Measurements from ENCODE around the gene MAZ. TPM values are rescaled to one million over a fixed set of nuclear protein-coding genes. Genes with fewer than 3 reads are reported as not detected.

MAZ gene
- total and polyA plus RNA-seq, 2 of the 13 experiments (the other 11 are each of a cell fraction or from before 2014, with no cell fraction given) = 203 to 277 TPM

DNA sequence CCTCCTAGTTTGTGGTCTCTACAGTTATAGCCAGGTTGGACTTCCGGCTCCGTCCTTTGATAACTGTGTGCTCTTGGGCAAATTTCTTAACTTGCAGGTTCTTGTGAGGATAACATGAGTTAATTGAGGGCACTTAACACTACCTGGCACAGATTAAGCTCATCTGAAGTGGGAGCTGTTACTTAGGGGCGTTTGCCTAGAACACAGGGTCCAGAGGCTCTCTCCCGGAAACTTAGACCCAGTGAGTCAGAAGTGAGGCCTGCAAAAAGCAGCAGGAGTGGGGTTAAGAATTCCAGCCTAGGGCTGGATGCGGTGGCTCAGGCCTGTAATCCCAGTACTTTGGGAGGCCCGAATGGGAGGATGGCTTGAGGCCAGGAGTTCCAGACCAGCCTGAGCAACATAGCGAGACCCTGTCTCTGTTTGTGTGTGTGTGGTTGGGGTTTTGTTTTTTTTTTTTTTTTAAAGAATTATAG is 15.3 kb downstream of the MAZ start (continued):
- TF ChIP-seq NONO (IDR thresholded peaks at IDR 0.05) (no peak), NONO (CRISPR knock-in tag; conservative IDR thresholded peaks at IDR 0.05) (peak; percentile 9; the same call in 1 of the 2 replicates), PTBP1 (IDR thresholded peaks at IDR 0.05; ENCODE audit: low read depth, low read length, poor library complexity, severe bottlenecking) (no peak), SSRP1 (CRISPR knock-in tag; IDR thresholded peaks at IDR 0.05) (peak; percentile 93), ZNF605 (CRISPR knock-in tag; IDR thresholded peaks at IDR 0.05) (peak; percentile 56), KAT8 (CRISPR knock-in tag; IDR thresholded peaks at IDR 0.05) (no peak), KDM6A (CRISPR knock-in tag; IDR thresholded peaks at IDR 0.05; ENCODE audit: low read depth) (no peak), ZNF768 (CRISPR knock-in tag; IDR thresholded peaks at IDR 0.05) (0 out of 2 replicates have a peak, but pooled peaks have one; percentile 31), TEAD3 (CRISPR knock-in tag; optimal IDR thresholded peaks at IDR 0.05; ENCODE audit: borderline replicate concordance) (peak; percentile 67), ZNF577 (CRISPR knock-in tag; IDR thresholded peaks at IDR 0.05; ENCODE audit: borderline replicate concordance, low read depth) (no peak), FOSL2 (CRISPR knock-in tag; IDR thresholded peaks at IDR 0.05) (peak; percentile 65), ZEB1 (IDR thresholded peaks at IDR 0.05; ENCODE audit: insufficient replicate concordance, low read depth) (peak; percentile 12), ZNF713 (CRISPR knock-in tag; IDR thresholded peaks at IDR 0.05) (no peak), ZFY (CRISPR knock-in tag; IDR thresholded peaks at IDR 0.05) (peak; percentile 44; the same call in 1 of the 2 replicates), SMYD3 (CRISPR knock-in tag; IDR thresholded peaks at IDR 0.05) (0 out of 2 replicates have a peak, but pooled peaks have one; percentile 43), ASH2L (IDR thresholded peaks at IDR 0.05; ENCODE audit: insufficient read length, low read depth, low read length) (peak; percentile 21), MTF1 (CRISPR knock-in tag; IDR thresholded peaks at IDR 0.05) (no peak), ZNF335 (CRISPR knock-in tag; IDR thresholded peaks at IDR 0.05) (no peak), TGIF2 (CRISPR knock-in tag; IDR thresholded peaks at IDR 0.05) (0 out of 2 replicates have a peak, but pooled peaks have one; percentile 26), ELF3 (CRISPR knock-in tag; IDR thresholded peaks at IDR 0.05) (peak; percentile 25; the same call in 1 of the 2 replicates)
- TF ChIP-seq, protein P1, sequence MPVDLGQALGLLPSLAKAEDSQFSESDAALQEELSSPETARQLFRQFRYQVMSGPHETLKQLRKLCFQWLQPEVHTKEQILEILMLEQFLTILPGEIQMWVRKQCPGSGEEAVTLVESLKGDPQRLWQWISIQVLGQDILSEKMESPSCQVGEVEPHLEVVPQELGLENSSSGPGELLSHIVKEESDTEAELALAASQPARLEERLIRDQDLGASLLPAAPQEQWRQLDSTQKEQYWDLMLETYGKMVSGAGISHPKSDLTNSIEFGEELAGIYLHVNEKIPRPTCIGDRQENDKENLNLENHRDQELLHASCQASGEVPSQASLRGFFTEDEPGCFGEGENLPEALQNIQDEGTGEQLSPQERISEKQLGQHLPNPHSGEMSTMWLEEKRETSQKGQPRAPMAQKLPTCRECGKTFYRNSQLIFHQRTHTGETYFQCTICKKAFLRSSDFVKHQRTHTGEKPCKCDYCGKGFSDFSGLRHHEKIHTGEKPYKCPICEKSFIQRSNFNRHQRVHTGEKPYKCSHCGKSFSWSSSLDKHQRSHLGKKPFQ (CRISPR knock-in tag; IDR thresholded peaks at IDR 0.05; ENCODE audit: insufficient replicate concordance) = no peak
- TF ChIP-seq, protein P2, sequence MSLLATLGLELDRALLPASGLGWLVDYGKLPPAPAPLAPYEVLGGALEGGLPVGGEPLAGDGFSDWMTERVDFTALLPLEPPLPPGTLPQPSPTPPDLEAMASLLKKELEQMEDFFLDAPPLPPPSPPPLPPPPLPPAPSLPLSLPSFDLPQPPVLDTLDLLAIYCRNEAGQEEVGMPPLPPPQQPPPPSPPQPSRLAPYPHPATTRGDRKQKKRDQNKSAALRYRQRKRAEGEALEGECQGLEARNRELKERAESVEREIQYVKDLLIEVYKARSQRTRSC (CRISPR knock-in tag; IDR thresholded peaks at IDR 0.05; ENCODE audit: low read depth) = no peak
- TF ChIP-seq, protein P3, sequence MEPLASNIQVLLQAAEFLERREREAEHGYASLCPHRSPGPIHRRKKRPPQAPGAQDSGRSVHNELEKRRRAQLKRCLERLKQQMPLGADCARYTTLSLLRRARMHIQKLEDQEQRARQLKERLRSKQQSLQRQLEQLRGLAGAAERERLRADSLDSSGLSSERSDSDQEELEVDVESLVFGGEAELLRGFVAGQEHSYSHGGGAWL (CRISPR knock-in tag; IDR thresholded peaks at IDR 0.05) = no peak
- TF ChIP-seq, protein P4, sequence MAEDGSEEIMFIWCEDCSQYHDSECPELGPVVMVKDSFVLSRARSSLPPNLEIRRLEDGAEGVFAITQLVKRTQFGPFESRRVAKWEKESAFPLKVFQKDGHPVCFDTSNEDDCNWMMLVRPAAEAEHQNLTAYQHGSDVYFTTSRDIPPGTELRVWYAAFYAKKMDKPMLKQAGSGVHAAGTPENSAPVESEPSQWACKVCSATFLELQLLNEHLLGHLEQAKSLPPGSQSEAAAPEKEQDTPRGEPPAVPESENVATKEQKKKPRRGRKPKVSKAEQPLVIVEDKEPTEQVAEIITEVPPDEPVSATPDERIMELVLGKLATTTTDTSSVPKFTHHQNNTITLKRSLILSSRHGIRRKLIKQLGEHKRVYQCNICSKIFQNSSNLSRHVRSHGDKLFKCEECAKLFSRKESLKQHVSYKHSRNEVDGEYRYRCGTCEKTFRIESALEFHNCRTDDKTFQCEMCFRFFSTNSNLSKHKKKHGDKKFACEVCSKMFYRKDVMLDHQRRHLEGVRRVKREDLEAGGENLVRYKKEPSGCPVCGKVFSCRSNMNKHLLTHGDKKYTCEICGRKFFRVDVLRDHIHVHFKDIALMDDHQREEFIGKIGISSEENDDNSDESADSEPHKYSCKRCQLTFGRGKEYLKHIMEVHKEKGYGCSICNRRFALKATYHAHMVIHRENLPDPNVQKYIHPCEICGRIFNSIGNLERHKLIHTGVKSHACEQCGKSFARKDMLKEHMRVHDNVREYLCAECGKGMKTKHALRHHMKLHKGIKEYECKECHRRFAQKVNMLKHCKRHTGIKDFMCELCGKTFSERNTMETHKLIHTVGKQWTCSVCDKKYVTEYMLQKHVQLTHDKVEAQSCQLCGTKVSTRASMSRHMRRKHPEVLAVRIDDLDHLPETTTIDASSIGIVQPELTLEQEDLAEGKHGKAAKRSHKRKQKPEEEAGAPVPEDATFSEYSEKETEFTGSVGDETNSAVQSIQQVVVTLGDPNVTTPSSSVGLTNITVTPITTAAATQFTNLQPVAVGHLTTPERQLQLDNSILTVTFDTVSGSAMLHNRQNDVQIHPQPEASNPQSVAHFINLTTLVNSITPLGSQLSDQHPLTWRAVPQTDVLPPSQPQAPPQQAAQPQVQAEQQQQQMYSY (CRISPR knock-in tag; IDR thresholded peaks at IDR 0.05) = peak; percentile 6; the same call in 1 of the 2 replicates
- TF ChIP-seq, protein P5, sequence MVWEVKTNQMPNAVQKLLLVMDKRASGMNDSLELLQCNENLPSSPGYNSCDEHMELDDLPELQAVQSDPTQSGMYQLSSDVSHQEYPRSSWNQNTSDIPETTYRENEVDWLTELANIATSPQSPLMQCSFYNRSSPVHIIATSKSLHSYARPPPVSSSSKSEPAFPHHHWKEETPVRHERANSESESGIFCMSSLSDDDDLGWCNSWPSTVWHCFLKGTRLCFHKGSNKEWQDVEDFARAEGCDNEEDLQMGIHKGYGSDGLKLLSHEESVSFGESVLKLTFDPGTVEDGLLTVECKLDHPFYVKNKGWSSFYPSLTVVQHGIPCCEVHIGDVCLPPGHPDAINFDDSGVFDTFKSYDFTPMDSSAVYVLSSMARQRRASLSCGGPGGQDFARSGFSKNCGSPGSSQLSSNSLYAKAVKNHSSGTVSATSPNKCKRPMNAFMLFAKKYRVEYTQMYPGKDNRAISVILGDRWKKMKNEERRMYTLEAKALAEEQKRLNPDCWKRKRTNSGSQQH (CRISPR knock-in tag; IDR thresholded peaks at IDR 0.05; ENCODE audit: low read depth) = 0 out of 2 replicates have a peak, but pooled peaks have one; percentile 35

All from HepG2 (cell line).